ENCODE data around the gene OLFM2. TPM values are rescaled to one million over a fixed set of nuclear protein-coding genes. Genes with fewer than 3 reads are reported as not detected.

The OLFM2 gene
- total and polyA plus RNA-seq, 9 of the 15 experiments (the other 6 are each of a cell fraction or from before 2014, with no cell fraction given), result 0.10 to 0.33 (median 0.23) TPM; not detected in 4

GRCh38 chr19:9932835-9933234, 3.5 kb downstream of the OLFM2 start:
- in situ Hi-C loops (cut with MboI), result loop anchor here (10.0 kb wide), 1 partner anchor 92 kb away; no protein-coding TSS in a partner anchor
- BruUV-seq (replicated peaks), result no TSS peak
- CTCF ChIA-PET (ENCODE audit: low intra/inter-chr PET ratio), result interaction anchor here (0.6 to 2.6 kb wide), 3 partner anchors 95 to 486 kb away, joined by 3 to 29 read pairs (median 4); no protein-coding TSS in a partner anchor

More at GRCh38 chr19:9932835-9933234, 3.5 kb downstream of the OLFM2 start:
- H4K20me1 ChIP-seq (replicated peaks; ENCODE audit: control insufficient read depth, insufficient read depth, low read length), result no peaks in the 10 kb centered on the region
- TF ChIP-seq CBX5 (IDR thresholded peaks at IDR 0.05; ENCODE audit: borderline replicate concordance, low read depth), result no peak
- peak; percentile 35 for TF ChIP-seq RBM25 (IDR thresholded peaks at IDR 0.05; ENCODE audit: low read depth, low read length, severe bottlenecking)
- no peak for TF ChIP-seq ZNF395 (CRISPR knock-in tag; IDR thresholded peaks at IDR 0.05)
- TF ChIP-seq ARHGAP35 (IDR thresholded peaks at IDR 0.05; ENCODE audit: partially characterized antibody), result no peak
- DNase-seq (ENCODE audit: extremely low read depth in 1 of 4, low spot score in 3 of 4) (no peak), FAIRE-seq (no peak), ATAC-seq (no peak)
- H3K9me1 ChIP-seq (ENCODE audit: control insufficient read depth, insufficient read depth, low read length), result no peaks in the 10 kb centered on the region
- H3K9ac ChIP-seq (ENCODE audit: insufficient read depth in 1 of 2, low read depth in 2 of 2, low read length in 2 of 2), result no peak overlapping the region
- H3K36me3 ChIP-seq (ENCODE audit: control insufficient read depth, insufficient read depth, low read length), result no peaks in the 10 kb centered on the region
- POLR2A ChIA-PET, result interaction anchor here (0.6 to 2.0 kb wide), 4 partner anchors 95 to 299 kb away, joined by 3 to 7 read pairs (median 4); partner anchors contain the start of gene S1PR2
- intact Hi-C loops (cut with micrococcal nuclease), result loop anchor here (5.0 kb wide), 3 partner anchors 179 to 454 kb away; partner anchors contain the start of genes MRPL4 and P2RY11
- H3K4me3 ChIP-seq, result no peak overlapping the region
- no peak overlapping the region for H3K27ac ChIP-seq (ENCODE audit: extremely low read depth, low read depth, low read length)
- peaks cover 0 to 6% of the 10 kb centered on the region in 2 experiments; a peak in 1 of 5 replicates for H3K27me3 ChIP-seq (ENCODE audit: control insufficient read depth in 2 of 2, insufficient read depth in 2 of 2, low read length in 2 of 2)
- H2AFZ ChIP-seq (ENCODE audit: low read depth, low read length), result no peak overlapping the region
- H3K4me1 ChIP-seq (replicated peaks in 1 of 2; ENCODE audit: control insufficient read depth in 2 of 2, insufficient read depth in 2 of 2, low read length in 2 of 2), result peaks cover 3 to 17% of the 10 kb centered on the region in 2 experiments; a peak in 3 of 5 replicates
- no peak overlapping the region for H3K4me2 ChIP-seq (ENCODE audit: insufficient read depth, low read length)
- WGBS (ENCODE audit: insufficient coverage, low coverage, missing lambda C conversion rate), result 0% methylated on average over 4 of the region's 4 CpGs
- no peaks in the 10 kb centered on the region for H3K9me3 ChIP-seq (replicated peaks; ENCODE audit: control insufficient read depth, insufficient read depth, low read depth, low read length)
- no peaks in the 10 kb centered on the region for H3K79me2 ChIP-seq (ENCODE audit: control insufficient read depth, insufficient read depth, low read length)
